ENCODE data around the gene LHX6. TPM values are rescaled to one million over a fixed set of nuclear protein-coding genes. Genes with fewer than 3 reads are reported as not detected.
A peak's percentile ranks its signal among the peaks of the same experiment; 100 is the strongest.

LHX6 gene
- total RNA-seq, 1 experiment from 2014 or later: 1.5 TPM

DNA sequence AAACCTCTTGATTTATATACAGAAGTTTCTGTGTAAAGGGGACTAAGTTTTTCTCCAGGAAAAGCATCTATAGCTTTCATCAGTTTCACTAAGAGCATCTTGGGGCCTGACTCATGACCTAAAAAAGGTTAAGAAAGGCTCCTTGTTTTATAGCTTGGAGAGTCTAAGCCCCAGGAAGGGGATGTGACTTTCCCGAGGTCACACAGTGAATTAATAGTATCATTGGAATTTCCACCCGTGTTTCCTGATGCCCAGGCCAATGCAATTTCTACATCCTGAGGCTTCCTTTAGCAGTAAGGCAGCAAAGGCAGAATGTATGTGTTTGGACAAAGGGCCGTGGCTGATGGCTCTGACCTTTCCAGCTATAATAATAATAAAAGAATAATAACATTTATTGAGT lies 60.4 kb downstream of the LHX6 start (continued):
- TF ChIP-seq ZNF263 (CRISPR knock-in tag; IDR thresholded peaks at IDR 0.05; ENCODE audit: low read depth) (no peak), FOXJ3 (CRISPR knock-in tag; IDR thresholded peaks at IDR 0.05; ENCODE audit: borderline replicate concordance) (no peak)

- peaks cover 13% of the 10 kb centered on the region for H3K36me3 Mint-ChIP-seq
- peaks cover 52% of the 10 kb centered on the region for H3K27me3 Mint-ChIP-seq (ENCODE audit: low read depth)
- H3K27ac Mint-ChIP-seq: no peak overlapping the region
- no peak for DNase-seq (ENCODE audit: low spot score)
- ChIA-PET CTCF (interaction anchor here (1.2 kb wide), 1 partner anchor 65 kb away, joined by 3 read pairs; no protein-coding TSS in a partner anchor), POLR2A (no interaction called here)
- no peak overlapping the region for H3K4me3 Mint-ChIP-seq
- H3K9me3 Mint-ChIP-seq: peaks cover 38% of the 10 kb centered on the region
- no peaks in the 10 kb centered on the region for H3K4me1 Mint-ChIP-seq
- ATAC-seq: no peak
- TF ChIP-seq ZNF219 (CRISPR knock-in tag; IDR thresholded peaks at IDR 0.05; ENCODE audit: borderline replicate concordance) (no peak), IRF1 (CRISPR knock-in tag; IDR thresholded peaks at IDR 0.05) (no peak), PRRX2 (CRISPR knock-in tag; IDR thresholded peaks at IDR 0.05) (no peak), EMX1 (CRISPR knock-in tag; IDR thresholded peaks at IDR 0.05) (no peak), CREB1 (CRISPR knock-in tag; IDR thresholded peaks at IDR 0.05) (no peak), TEAD4 (CRISPR knock-in tag; IDR thresholded peaks at IDR 0.05) (no peak), FOXP1 (CRISPR knock-in tag; IDR thresholded peaks at IDR 0.05; ENCODE audit: borderline replicate concordance) (no peak), NFATC4 (CRISPR knock-in tag; IDR thresholded peaks at IDR 0.05) (no peak), TP53 (CRISPR knock-in tag; IDR thresholded peaks at IDR 0.05) (no peak), SP1 (CRISPR knock-in tag; conservative IDR thresholded peaks at IDR 0.05) (no peak), ZNF423 (CRISPR knock-in tag; IDR thresholded peaks at IDR 0.05) (no peak), ARID4B (CRISPR knock-in tag; IDR thresholded peaks at IDR 0.05; ENCODE audit: borderline replicate concordance) (no peak)
Measured at GRCh38 chr9:122164286-122164685, 64.5 kb downstream of the LHX6 start.

- TF ChIP-seq FOXJ3 (CRISPR knock-in tag; IDR thresholded peaks at IDR 0.05; ENCODE audit: borderline replicate concordance) (no peak), GTF2I (CRISPR knock-in tag; conservative IDR thresholded peaks at IDR 0.05) (peak; percentile 69; the same call in 1 of the 2 replicates)
- no peak for DNase-seq (ENCODE audit: low spot score)
- Mint-ChIP-seq H3K27me3 (ENCODE audit: low read depth) (peaks cover 45% of the 10 kb centered on the region), H3K9me3 (peaks cover 27% of the 10 kb centered on the region), H3K4me3 (no peak overlapping the region), H3K36me3 (peaks cover 10% of the 10 kb centered on the region), H3K4me1 (peaks cover 7% of the 10 kb centered on the region), H3K27ac (no peak overlapping the region)
- CTCF ChIA-PET: no interaction called here
- POLR2A ChIA-PET: no interaction called here
- ATAC-seq: no peak
Measured at GRCh38 chr9:122162415-122162814, 66.3 kb downstream of the LHX6 start.

- ATAC-seq: no peak
- no peak for DNase-seq (ENCODE audit: low spot score)
- Mint-ChIP-seq H3K27ac (no peak overlapping the region), H3K27me3 (ENCODE audit: low read depth) (peaks cover 37% of the 10 kb centered on the region), H3K9me3 (peaks cover 18% of the 10 kb centered on the region), H3K36me3 (peaks cover 10% of the 10 kb centered on the region), H3K4me1 (peaks cover 17% of the 10 kb centered on the region), H3K4me3 (peak overlapping the region; percentile 96)
- ChIA-PET POLR2A (no interaction called here), CTCF (interaction anchor here (0.6 to 2.9 kb wide), 7 partner anchors 26 to 545 kb away, joined by 3 to 24 read pairs (median 6); no protein-coding TSS in a partner anchor)
- TF ChIP-seq FOXK1 (CRISPR knock-in tag; IDR thresholded peaks at IDR 0.05): 0 out of 2 replicates have a peak, but pooled peaks have one; percentile 8
- TF ChIP-seq, protein P1, sequence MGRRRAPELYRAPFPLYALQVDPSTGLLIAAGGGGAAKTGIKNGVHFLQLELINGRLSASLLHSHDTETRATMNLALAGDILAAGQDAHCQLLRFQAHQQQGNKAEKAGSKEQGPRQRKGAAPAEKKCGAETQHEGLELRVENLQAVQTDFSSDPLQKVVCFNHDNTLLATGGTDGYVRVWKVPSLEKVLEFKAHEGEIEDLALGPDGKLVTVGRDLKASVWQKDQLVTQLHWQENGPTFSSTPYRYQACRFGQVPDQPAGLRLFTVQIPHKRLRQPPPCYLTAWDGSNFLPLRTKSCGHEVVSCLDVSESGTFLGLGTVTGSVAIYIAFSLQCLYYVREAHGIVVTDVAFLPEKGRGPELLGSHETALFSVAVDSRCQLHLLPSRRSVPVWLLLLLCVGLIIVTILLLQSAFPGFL (CRISPR knock-in tag; IDR thresholded peaks at IDR 0.05; ENCODE audit: borderline replicate concordance): no peak
Measured at GRCh38 chr9:122159925-122160246, 68.9 kb downstream of the LHX6 start.

Measured in WTC11 (cell line).